ENCODE measurements around the gene NDUFS1. TPM values are rescaled to one million over a fixed set of nuclear protein-coding genes. Genes with fewer than 3 reads are reported as not detected.
"Not testable (repeated sequence)": the region's sequence is repeated elsewhere in the genome, so short reads cannot be mapped to it uniquely, and the experiment has no call there.

The NDUFS1 gene
- 100 to 1,000 TPM in 1 of 4 donors, 10 to 100 TPM in 3; 83.5 to 101 (median 90.9) TPM for total RNA-seq

DNA sequence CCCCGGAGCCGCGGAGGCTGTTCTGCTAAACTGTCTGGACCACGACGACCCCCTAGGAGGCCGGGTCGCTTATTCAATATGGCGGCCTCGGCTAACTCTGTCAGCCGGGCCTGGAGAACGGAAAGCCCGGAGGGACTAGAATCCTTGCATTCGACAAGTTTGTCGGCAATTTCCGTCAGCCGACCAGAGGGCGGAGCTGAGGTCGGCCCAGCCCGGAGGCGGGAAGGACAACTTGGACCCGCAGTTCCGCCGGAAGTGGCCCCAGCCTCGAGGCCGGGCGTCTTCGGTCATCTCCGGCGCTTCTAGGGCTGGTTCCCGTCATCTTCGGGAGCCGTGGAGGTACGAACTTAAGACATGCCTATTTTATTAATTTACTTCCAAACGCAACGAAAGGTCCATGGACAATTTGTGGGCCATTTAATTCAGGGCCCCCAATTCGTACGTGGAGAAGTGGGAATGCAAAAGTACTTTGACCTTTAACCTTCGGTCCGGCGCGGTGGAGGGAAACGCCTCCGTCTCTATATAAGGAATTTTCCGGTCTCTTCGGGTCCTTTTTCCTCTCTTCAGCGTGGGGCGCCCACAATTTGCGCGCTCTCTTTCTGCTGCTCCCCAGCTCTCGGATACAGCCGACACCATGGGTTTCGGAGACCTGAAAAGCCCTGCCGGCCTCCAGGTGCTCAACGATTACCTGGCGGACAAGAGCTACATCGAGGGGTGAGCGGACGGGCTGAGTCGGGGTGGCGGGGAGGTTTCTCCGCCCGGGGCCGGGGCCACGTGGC is at the start of gene NDUFS1, which contains the start of gene EEF1B2:
TSS of gene NDUFS1 (minus strand) at position 99 of the 779 bp plus-strand sequence. CDS start 5,766 bp downstream, outside the sequence.
TSS of gene EEF1B2 (plus strand) at position 550 of the 779 bp plus-strand sequence. CDS start at position 635, 85 bp downstream.
- Histone ChIP-seq H3K27ac (replicated peaks in 1 of 4) (peak within 1 kb of the TSS; percentile 87 to 94 (median 91)), H3K9me3 (no peaks in the 10 kb centered on the region), H3K36me3 (peaks cover 25 to 37% (median 27%) of the 10 kb centered on the region in 4 donors), H3K27me3 (no peaks in the 10 kb centered on the region), H3K4me1 (peaks cover 27 to 51% (median 48%) of the 10 kb centered on the region in 4 donors), H3K4me3 (peak within 1 kb of the TSS; percentile 75 to 84 (median 76))
- intact Hi-C loops (cut with DNase I), result loop anchor here (10.0 kb wide), 2 partner anchors 105 to 395 kb away; no protein-coding TSS in a partner anchor
- WGBS, result under 1% methylated on average over 42 of the region's 64 CpGs
- DNase-seq (ENCODE audit: extremely low spot score), result peak; percentile 99
- TF ChIP-seq, protein P1, sequence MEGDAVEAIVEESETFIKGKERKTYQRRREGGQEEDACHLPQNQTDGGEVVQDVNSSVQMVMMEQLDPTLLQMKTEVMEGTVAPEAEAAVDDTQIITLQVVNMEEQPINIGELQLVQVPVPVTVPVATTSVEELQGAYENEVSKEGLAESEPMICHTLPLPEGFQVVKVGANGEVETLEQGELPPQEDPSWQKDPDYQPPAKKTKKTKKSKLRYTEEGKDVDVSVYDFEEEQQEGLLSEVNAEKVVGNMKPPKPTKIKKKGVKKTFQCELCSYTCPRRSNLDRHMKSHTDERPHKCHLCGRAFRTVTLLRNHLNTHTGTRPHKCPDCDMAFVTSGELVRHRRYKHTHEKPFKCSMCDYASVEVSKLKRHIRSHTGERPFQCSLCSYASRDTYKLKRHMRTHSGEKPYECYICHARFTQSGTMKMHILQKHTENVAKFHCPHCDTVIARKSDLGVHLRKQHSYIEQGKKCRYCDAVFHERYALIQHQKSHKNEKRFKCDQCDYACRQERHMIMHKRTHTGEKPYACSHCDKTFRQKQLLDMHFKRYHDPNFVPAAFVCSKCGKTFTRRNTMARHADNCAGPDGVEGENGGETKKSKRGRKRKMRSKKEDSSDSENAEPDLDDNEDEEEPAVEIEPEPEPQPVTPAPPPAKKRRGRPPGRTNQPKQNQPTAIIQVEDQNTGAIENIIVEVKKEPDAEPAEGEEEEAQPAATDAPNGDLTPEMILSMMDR (IDR thresholded peaks at IDR 0.05), result peak in 1 of 3 experiments; percentile 10
- no peak for TF ChIP-seq EP300 (IDR thresholded peaks at IDR 0.05)
- TF ChIP-seq POLR2AphosphoS5 (IDR thresholded peaks at IDR 0.05), result peak; percentile 84 to 96
- peak; percentile 11 for TF ChIP-seq POLR2A (IDR thresholded peaks at IDR 0.05; ENCODE audit: low read depth)

DNA sequence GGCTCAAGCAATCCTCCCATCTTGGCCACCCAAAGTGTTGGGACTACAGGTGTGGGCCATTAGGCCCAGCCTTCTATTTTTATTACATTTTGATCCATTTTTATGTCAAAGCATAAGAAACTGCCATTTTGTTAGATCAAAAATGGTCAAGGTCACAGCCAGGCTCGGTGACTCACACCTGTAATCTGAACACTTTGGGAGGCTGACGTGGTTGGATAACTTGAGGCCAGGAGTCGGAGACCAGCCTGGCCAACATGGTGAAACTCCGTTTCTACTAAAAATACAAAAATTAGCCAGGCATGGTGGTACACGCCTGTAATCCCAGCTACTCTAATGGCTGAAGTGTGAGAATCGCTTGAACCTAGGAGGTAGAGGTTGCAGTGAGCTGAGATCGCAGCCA is 49.7 kb upstream of the NDUFS1 start:
- H3K4me3 ChIP-seq, result no peak overlapping the region
- no peaks in the 10 kb centered on the region for H3K36me3 ChIP-seq
- no peak overlapping the region for H3K27ac ChIP-seq (replicated peaks in 1 of 4)
- intact Hi-C loops (cut with DNase I), result no loop called here
- WGBS, result 92% methylated on average over 7 of the region's 7 CpGs
- no peak for TF ChIP-seq POLR2A (IDR thresholded peaks at IDR 0.05; ENCODE audit: low read depth)
- TF ChIP-seq, protein P1 (IDR thresholded peaks at IDR 0.05), result no peak
- TF ChIP-seq POLR2AphosphoS5 (IDR thresholded peaks at IDR 0.05), result no peak
- TF ChIP-seq EP300 (IDR thresholded peaks at IDR 0.05), result no peak
- H3K27me3 ChIP-seq, result no peaks in the 10 kb centered on the region
- DNase-seq (ENCODE audit: extremely low spot score), result no peak
- peaks cover 0 to 12% (median 9%) of the 10 kb centered on the region in 4 donors for H3K4me1 ChIP-seq
- H3K9me3 ChIP-seq, result no peaks in the 10 kb centered on the region

DNA sequence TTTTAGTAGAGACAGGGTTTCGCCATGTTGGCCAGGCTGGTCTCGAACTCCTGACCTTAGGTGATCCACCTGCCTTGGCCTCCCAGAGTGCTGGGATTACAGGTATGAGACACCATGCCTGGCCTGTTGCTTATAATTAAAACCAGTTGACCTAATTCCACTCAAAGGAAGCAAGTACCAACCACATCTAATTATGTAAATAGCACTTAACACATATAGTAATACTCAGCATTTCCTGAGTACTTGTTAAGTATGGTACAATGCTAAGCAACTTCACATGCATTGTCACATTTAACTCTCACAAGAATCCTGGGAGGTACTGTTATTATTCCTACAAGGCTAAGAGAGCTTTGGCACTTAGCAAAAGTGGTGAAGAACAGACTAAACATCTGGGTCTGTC is 48.1 kb upstream of the NDUFS1 start:
- H3K4me3 ChIP-seq; H3K36me3 ChIP-seq; DNase-seq (ENCODE audit: extremely low spot score); intact Hi-C loops (cut with DNase I); H3K4me1 ChIP-seq; H3K27me3 ChIP-seq; H3K27ac ChIP-seq (replicated peaks in 1 of 4); H3K9me3 ChIP-seq: not testable (repeated sequence)
- WGBS, result 93% methylated on average over 2 of the region's 2 CpGs

DNA sequence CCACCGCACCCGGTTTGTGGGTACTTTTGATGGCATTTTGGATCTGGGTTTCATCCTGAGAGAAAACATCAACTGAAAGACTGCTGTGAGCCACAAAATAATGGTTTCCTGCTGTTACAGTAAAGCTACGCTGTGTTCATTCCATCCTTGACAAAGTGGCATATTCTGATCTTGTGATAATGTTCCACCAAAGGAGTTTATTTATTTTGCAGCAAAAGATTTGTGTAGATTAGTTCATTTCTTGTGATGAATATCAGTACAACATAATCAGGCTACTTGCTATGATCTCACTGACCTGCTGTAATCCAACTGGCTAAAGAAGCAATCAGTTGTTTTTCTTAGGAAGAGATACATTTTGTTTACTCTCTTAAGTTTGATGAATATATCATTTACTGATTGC is 45.5 kb upstream of the NDUFS1 start:
- DNase-seq (ENCODE audit: extremely low spot score), result no peak
- no peak overlapping the region for H3K27ac ChIP-seq (replicated peaks in 1 of 4)
- 48% methylated on average over 3 of the region's 3 CpGs for WGBS
- TF ChIP-seq EP300 (IDR thresholded peaks at IDR 0.05) (no peak), POLR2A (IDR thresholded peaks at IDR 0.05; ENCODE audit: low read depth) (no peak), POLR2AphosphoS5 (IDR thresholded peaks at IDR 0.05) (no peak)
- TF ChIP-seq, protein P1 (IDR thresholded peaks at IDR 0.05), result no peak
- no peaks in the 10 kb centered on the region for H3K27me3 ChIP-seq
- no peaks in the 10 kb centered on the region for H3K36me3 ChIP-seq
- no peak overlapping the region for H3K4me3 ChIP-seq
- intact Hi-C loops (cut with DNase I), result no loop called here
- no peaks in the 10 kb centered on the region for H3K4me1 ChIP-seq
- no peaks in the 10 kb centered on the region for H3K9me3 ChIP-seq

DNA sequence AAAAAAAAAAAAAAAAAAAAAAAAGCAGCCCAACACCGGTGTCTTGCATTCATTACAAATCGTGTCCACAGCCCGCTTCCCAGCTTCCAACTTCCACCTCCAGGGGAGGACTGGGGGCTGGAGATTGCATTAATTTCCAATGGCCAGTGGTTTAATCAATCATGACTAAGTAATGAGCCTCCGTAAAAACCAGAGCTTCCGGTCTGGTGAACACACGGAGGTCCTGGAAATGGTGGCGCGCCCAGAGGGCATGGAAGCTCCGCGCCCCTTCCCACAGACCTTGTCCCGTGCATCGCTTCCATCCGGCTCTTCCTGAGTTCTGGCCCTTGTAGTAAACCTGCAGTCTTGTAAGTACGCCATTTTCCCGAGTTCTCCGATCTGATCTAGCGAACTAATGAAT is 44.1 kb upstream of the NDUFS1 start:
- no peak for DNase-seq (ENCODE audit: extremely low spot score)
- Histone ChIP-seq H3K9me3 (no peaks in the 10 kb centered on the region), H3K27ac (replicated peaks in 1 of 4) (no peak overlapping the region), H3K4me3 (no peak overlapping the region), H3K27me3 (no peaks in the 10 kb centered on the region), H3K4me1 (no peaks in the 10 kb centered on the region), H3K36me3 (no peaks in the 10 kb centered on the region)
- whole genome bisulfite sequencing, result 96% methylated on average over 17 of the region's 17 CpGs
- intact Hi-C loops (cut with DNase I), result no loop called here
- TF ChIP-seq, protein P1 (IDR thresholded peaks at IDR 0.05), result no peak
- no peak for TF ChIP-seq POLR2AphosphoS5 (IDR thresholded peaks at IDR 0.05)
- TF ChIP-seq EP300 (IDR thresholded peaks at IDR 0.05), result no peak
- no peak for TF ChIP-seq POLR2A (IDR thresholded peaks at IDR 0.05; ENCODE audit: low read depth)

Measured in esophagus muscularis mucosa (tissue), 4 donors.